ENCODE data around the gene LRRC58.

LRRC58 gene

DNA sequence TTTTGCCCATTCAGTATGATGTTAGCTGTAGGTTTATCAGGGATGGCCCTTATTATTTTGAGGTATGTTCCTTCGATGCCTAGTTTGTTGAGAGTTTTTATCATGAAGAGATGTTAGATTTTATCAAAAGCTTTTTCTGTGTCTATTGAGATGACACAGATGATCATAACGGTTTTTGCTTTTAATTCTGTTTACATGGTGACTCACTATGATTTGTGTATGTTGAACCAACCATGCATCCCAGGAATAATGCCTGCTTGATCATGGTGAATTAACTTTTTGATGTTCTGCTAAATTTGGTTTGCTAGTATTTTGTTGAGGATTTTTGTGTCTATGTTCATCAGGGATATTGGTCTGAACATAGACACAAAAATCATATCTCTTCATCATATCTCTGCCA, 72.4 kb downstream of the LRRC58 start:
- no peak for DNase-seq (ENCODE audit: low read depth in 3 of 3)

DNA sequence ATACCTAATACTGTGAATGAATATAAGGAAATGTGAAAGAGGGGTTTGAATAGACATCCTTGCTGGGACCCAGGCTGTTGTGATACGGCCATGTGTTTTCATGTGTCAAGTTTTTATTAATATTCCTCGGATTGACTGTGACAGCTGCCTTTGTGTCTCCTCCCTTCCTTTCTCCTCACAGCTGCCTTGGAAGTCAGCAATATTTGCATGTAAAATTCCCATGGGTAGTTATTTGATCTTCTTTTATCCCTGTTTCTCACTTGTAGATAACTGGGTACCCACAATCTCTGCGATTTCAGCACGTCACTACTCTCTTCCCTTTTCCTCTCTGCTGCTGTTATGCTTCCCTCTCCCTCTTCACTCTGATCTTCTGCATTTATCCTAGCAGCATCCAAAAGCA, 73.5 kb downstream of the LRRC58 start:
- DNase-seq (ENCODE audit: low read depth in 3 of 3): no peak

DNA sequence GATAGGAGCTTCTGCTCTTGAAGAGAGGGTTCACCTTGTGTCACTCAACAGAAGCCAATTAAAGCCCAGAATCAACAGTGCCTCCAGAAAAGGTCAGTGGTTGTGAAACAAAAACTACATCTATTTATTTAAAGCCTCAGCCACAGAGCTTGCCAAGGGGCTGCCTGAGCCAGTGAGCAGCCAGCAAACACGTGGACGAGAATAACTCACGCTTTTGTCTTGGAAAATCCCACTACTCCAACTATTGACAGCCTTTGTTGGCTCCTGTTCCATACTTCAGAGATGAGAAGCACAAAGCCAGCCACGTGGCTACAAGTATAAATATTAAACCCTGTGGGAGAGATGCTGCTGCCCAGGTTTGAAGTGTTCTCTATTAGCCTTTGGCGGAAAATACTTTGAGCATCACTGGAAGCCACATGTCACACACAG, 74.4 kb downstream of the LRRC58 start:
- DNase-seq (ENCODE audit: low read depth in 3 of 3): no peak
